GM12873 (cell line): Measurements from ENCODE around the gene LRRIQ4.

ENCODE experiments used
- CTCF ChIP-seq: IDR thresholded peaks from 2 replicates; pipeline ENCODE4 v1.5.1; 2012; ENCODE audit warnings: low read depth, mild to moderate bottlenecking, moderate library complexity, low read length, control low read depth; ENCODE audit not compliant: insufficient read depth; ENCODE audit errors: missing control alignments

Gene LRRIQ4

GRCh38 chr3:169812332-169813235 is at the start of gene LRRIQ4, which contains the start of gene LRRC34:
TSS of gene LRRIQ4 (plus strand) at chr3:169812870. CDS start at chr3:169821922, 9,052 bp downstream.
TSS of gene LRRC34 (minus strand) at chr3:169812904. CDS start at chr3:169812548, 356 bp downstream.
- no peak for TF ChIP-seq CTCF

- no peak for TF ChIP-seq CTCF
Observed at GRCh38 chr3:169764312-169764881, 48.3 kb upstream of the LRRIQ4 start.

- TF ChIP-seq CTCF: no peak
Observed at GRCh38 chr3:169764882-169765612, 47.6 kb upstream of the LRRIQ4 start, which contains the start of gene TERC. TSS of gene TERC (minus strand) at chr3:169765060.

GRCh38 chr3:169769287-169770181 is 43.1 kb upstream of the LRRIQ4 start, which contains the start of gene ACTRT3:
TSS of gene ACTRT3 (minus strand) at chr3:169769561. CDS start at chr3:169769520, 41 bp downstream.
- peak; percentile 16 for TF ChIP-seq CTCF

- no peak for TF ChIP-seq CTCF
Observed at GRCh38 chr3:169771497-169772304, 41.0 kb upstream of the LRRIQ4 start.

GRCh38 chr3:169772305-169772896 is 40.3 kb upstream of the LRRIQ4 start:
- no peak for TF ChIP-seq CTCF
